Skeletal muscle satellite cell (primary cell): ENCODE data around the gene DMD.

Experiments used
- H3K27me3 ChIP-seq: 2 replicates; pipeline ENCODE4 v1.7.0; 2013; ENCODE audit warnings: low read length; ENCODE audit not compliant: control insufficient read depth, insufficient read depth
- H3K36me3 ChIP-seq: 2 replicates; pipeline ENCODE4 v1.7.0; 2013; ENCODE audit warnings: mild to moderate bottlenecking, control low read depth, low read length; ENCODE audit not compliant: insufficient read depth
- H3K4me1 ChIP-seq: 2 replicates; pipeline ENCODE4 v1.7.0; 2013; ENCODE audit warnings: low read length; ENCODE audit not compliant: control insufficient read depth, insufficient read depth
- H3K4me2 ChIP-seq: 2 replicates; pipeline ENCODE4 v1.7.0; 2013; ENCODE audit warnings: mild to moderate bottlenecking, low read length
- H3K4me3 ChIP-seq: 2 replicates; pipeline ENCODE4 v1.7.0; 2013; ENCODE audit warnings: low read length
- H3K9ac ChIP-seq: 2 replicates; pipeline ENCODE4 v1.7.0; 2013; ENCODE audit warnings: mild to moderate bottlenecking, low read depth, low read length, moderate library complexity
- H3K9me3 ChIP-seq: replicated peaks from 2 replicates; pipeline ENCODE4 v1.7.0; 2013; ENCODE audit warnings: mild to moderate bottlenecking, control low read depth, low read length

DMD gene

DNA sequence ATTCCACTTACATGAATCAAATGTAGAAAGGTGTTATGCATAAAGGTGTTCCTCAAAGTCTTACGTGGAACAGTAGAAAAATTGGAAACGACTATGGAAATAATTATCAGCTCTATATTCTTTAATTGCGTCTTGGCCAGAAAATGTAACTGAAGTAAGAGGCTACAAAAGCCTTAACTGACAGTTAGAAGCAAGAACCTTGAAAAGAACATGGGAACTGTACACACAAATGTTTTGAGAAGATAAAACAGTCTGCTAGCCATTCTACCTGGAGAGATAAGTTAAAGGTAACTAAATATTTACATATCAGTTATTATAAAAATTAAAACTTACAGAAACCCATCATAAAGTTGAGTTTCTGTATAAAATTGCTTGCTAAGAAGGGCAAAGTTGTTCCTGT is 1967.5 kb downstream of the DMD start:
- Histone ChIP-seq H3K4me2 (no peak overlapping the region), H3K9me3 (no peaks in the 10 kb centered on the region), H3K4me1 (no peaks in the 10 kb centered on the region), H3K36me3 (no peaks in the 10 kb centered on the region), H3K27me3 (no peaks in the 10 kb centered on the region), H3K9ac (no peak overlapping the region), H3K4me3 (no peak overlapping the region)

DNA sequence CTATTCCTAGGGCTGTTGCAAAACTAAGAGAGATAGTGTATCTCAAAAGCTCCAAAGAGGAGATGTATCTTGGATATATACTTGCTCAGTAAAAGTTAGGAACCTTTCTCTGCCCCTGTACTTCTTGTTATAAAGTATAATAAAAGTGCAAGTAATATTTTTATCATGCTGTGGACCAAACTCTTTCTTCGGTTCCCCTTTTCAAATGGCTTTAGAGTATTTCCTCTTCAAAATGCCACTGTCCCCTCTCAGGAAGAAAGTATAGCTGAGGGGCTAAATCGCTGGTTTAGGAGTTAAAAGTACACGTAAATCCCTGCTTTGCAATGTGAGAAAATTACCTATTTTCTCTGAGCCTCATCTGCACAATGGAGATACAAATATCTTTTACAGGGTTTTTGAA is 1970.4 kb downstream of the DMD start:
- no peaks in the 10 kb centered on the region for H3K36me3 ChIP-seq
- no peaks in the 10 kb centered on the region for H3K27me3 ChIP-seq
- no peak overlapping the region for H3K4me3 ChIP-seq
- H3K4me2 ChIP-seq, result no peak overlapping the region
- no peaks in the 10 kb centered on the region for H3K9me3 ChIP-seq
- H3K4me1 ChIP-seq, result no peaks in the 10 kb centered on the region
- no peak overlapping the region for H3K9ac ChIP-seq

GRCh38 chrX:31237189-31237588 is 1974.2 kb downstream of the DMD start:
- Histone ChIP-seq H3K9ac (no peak overlapping the region), H3K9me3 (no peaks in the 10 kb centered on the region), H3K4me3 (no peak overlapping the region), H3K27me3 (no peaks in the 10 kb centered on the region), H3K4me1 (no peaks in the 10 kb centered on the region), H3K4me2 (no peak overlapping the region), H3K36me3 (no peaks in the 10 kb centered on the region)

DNA sequence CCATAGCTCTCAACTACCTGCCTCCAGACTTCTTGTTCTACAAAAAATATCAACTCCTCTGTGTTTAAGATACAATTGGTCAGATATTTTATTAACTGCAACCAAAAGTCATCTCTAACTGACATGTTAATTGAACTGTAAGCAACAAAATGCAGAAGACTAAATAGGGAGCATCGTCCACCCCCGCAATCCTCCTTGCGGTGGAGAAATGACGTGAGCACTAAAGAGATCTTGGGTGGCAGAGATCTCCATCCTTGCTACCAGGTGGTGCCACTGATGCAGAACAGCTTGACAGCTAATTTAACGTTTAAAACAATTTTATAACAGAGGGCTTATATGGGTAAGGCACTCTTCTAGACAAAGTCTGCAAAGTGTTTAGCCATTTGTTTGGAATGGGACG is 1975.1 kb downstream of the DMD start:
- Histone ChIP-seq H3K4me3 (no peak overlapping the region), H3K9ac (no peak overlapping the region), H3K9me3 (no peaks in the 10 kb centered on the region), H3K36me3 (no peaks in the 10 kb centered on the region), H3K27me3 (no peaks in the 10 kb centered on the region), H3K4me1 (no peaks in the 10 kb centered on the region), H3K4me2 (no peak overlapping the region)

DNA sequence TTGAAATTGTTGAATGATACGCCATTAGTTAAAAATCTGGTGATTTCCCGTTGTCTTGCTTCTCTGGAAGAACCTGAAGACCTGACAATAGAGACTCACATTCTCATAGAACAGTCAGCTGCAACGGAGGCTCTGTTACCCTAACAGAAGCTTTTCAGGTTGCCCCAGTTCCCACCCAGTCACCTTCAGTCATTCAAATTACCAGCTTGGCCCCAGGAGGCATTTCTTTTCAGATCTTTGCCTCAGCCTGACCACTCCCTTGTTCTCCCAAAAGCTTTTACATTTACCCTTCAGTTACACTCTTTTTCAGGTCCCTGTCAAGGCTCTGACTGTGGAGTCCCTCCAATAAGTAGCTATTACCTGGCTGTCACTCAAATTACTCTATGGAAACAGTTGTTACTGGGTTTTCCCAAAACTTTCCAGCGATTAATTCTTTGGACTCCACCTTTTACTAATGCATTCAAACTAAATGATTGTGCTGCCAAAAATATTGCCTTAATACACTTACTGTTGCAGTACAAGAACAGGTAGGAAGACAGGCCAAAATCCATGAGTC is 1977.3 kb downstream of the DMD start:
- no peaks in the 10 kb centered on the region for H3K4me1 ChIP-seq
- no peaks in the 10 kb centered on the region for H3K9me3 ChIP-seq
- no peak overlapping the region for H3K9ac ChIP-seq
- no peaks in the 10 kb centered on the region for H3K27me3 ChIP-seq
- H3K4me3 ChIP-seq, result no peak overlapping the region
- no peaks in the 10 kb centered on the region for H3K36me3 ChIP-seq
- H3K4me2 ChIP-seq, result no peak overlapping the region

GRCh38 chrX:31232506-31232905 is 1978.8 kb downstream of the DMD start:
- Histone ChIP-seq H3K36me3 (no peaks in the 10 kb centered on the region), H3K4me3 (no peak overlapping the region), H3K27me3 (no peaks in the 10 kb centered on the region), H3K9me3 (no peaks in the 10 kb centered on the region), H3K4me2 (no peak overlapping the region), H3K9ac (no peak overlapping the region), H3K4me1 (no peaks in the 10 kb centered on the region)

- H3K27me3 ChIP-seq, result no peaks in the 10 kb centered on the region
- H3K4me1 ChIP-seq, result peaks cover 4% of the 10 kb centered on the region
- H3K4me2 ChIP-seq, result no peak overlapping the region
- no peaks in the 10 kb centered on the region for H3K9me3 ChIP-seq
- no peaks in the 10 kb centered on the region for H3K36me3 ChIP-seq
- no peak overlapping the region for H3K4me3 ChIP-seq
- no peak overlapping the region for H3K9ac ChIP-seq
These were observed 1982.4 kb downstream of the DMD start for GRCh38 chrX:31228909-31229308.

DNA sequence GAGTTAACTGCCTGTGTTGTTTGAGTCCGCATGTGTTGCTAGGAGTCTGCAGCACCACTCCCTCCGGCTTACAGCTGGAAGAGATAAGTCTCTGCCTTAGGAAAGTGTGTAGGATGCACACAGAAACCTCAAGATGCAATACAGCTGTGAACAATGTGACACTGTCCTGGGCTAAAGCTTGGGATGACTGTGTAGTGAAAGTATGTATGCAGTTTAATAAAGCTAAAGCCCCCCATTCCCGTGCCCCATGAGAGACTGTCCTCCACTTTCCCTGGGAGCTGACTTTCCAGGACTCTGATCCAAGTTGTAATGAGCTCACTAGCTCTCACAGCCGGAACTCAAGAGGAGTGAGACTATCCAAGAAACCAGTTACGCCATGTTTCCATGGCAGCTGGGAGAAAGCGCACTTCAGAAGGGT is 1982.9 kb downstream of the DMD start:
- Histone ChIP-seq H3K9me3 (no peaks in the 10 kb centered on the region), H3K27me3 (no peaks in the 10 kb centered on the region), H3K4me1 (peaks cover 4% of the 10 kb centered on the region), H3K36me3 (no peaks in the 10 kb centered on the region), H3K4me3 (no peak overlapping the region), H3K4me2 (no peak overlapping the region), H3K9ac (no peak overlapping the region)

GRCh38 chrX:31227250-31227649 is 1984.1 kb downstream of the DMD start:
- no peak overlapping the region for H3K4me3 ChIP-seq
- H3K27me3 ChIP-seq, result no peaks in the 10 kb centered on the region
- H3K9me3 ChIP-seq, result no peaks in the 10 kb centered on the region
- no peak overlapping the region for H3K4me2 ChIP-seq
- peaks cover 6% of the 10 kb centered on the region for H3K4me1 ChIP-seq
- H3K9ac ChIP-seq, result no peak overlapping the region
- no peaks in the 10 kb centered on the region for H3K36me3 ChIP-seq

DNA sequence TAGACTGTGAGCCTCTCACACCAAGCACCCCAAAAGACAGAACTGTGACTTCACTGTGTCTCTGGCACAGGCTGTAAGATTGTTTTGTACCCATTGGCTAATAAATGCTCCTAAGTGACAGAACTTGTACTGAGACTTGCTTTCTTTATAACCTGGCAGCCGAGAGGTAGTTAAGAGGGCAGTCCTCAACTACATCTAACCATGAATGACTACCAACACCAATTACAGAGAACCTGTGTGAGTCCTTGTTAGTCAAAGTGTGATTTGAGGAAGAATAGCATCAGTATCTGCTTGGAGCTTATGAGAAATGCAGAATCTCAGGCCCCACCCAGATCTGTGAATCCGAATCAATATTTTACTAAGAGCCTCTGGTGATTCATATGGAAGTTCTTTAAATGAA is 1985.5 kb downstream of the DMD start:
- H3K4me3 ChIP-seq, result no peak overlapping the region
- peaks cover 8% of the 10 kb centered on the region for H3K4me1 ChIP-seq
- no peaks in the 10 kb centered on the region for H3K36me3 ChIP-seq
- H3K9me3 ChIP-seq, result no peaks in the 10 kb centered on the region
- no peaks in the 10 kb centered on the region for H3K27me3 ChIP-seq
- H3K4me2 ChIP-seq, result no peak overlapping the region
- no peak overlapping the region for H3K9ac ChIP-seq

- Histone ChIP-seq H3K27me3 (no peaks in the 10 kb centered on the region), H3K9ac (no peak overlapping the region), H3K36me3 (no peaks in the 10 kb centered on the region), H3K4me3 (no peak overlapping the region), H3K4me1 (peaks cover 14% of the 10 kb centered on the region), H3K9me3 (no peaks in the 10 kb centered on the region), H3K4me2 (no peak overlapping the region)
These were observed 1986.9 kb downstream of the DMD start for GRCh38 chrX:31224381-31225012.

GRCh38 chrX:31223817-31224216 is 1987.5 kb downstream of the DMD start:
- Histone ChIP-seq H3K4me2 (no peak overlapping the region), H3K4me3 (no peak overlapping the region), H3K9ac (no peak overlapping the region), H3K9me3 (no peaks in the 10 kb centered on the region), H3K36me3 (no peaks in the 10 kb centered on the region), H3K4me1 (peaks cover 14% of the 10 kb centered on the region), H3K27me3 (no peaks in the 10 kb centered on the region)
